Ectodermal cell (in vitro differentiated cells): ENCODE measurements around the gene UBAC2.
"Not testable (repeated sequence)": the region's sequence is repeated elsewhere in the genome, so short reads cannot be mapped to it uniquely, and the experiment has no call there.

Experiments
- H3K27ac ChIP-seq: 2 replicates; pipeline ENCODE4 v1.7.0; 2013; ENCODE audit warnings: mild to moderate bottlenecking, low read depth, low read length; ENCODE audit not compliant: insufficient read depth, poor library complexity, severe bottlenecking
- H3K27me3 ChIP-seq: 2 replicates; pipeline ENCODE4 v1.7.0; 2013; ENCODE audit warnings: mild to moderate bottlenecking, low read length; ENCODE audit not compliant: insufficient read depth, control insufficient read depth, poor library complexity, severe bottlenecking
- H3K36me3 ChIP-seq: one replicate; pipeline ENCODE4 v1.7.0; 2013; ENCODE audit warnings: low read length; ENCODE audit not compliant: control insufficient read depth, insufficient read depth
- H3K4me1 ChIP-seq: one replicate; pipeline ENCODE4 v1.7.0; 2013; ENCODE audit warnings: low read length; ENCODE audit not compliant: control insufficient read depth, insufficient read depth
- H3K4me3 ChIP-seq: 2 replicates; pipeline ENCODE4 v1.7.0; 2013; ENCODE audit warnings: low read depth, low read length, control low read depth; ENCODE audit not compliant: insufficient read depth
- H3K9me3 ChIP-seq: 2 replicates; pipeline ENCODE4 v1.7.0; 2013; ENCODE audit warnings: mild to moderate bottlenecking, low read length, moderate library complexity; ENCODE audit not compliant: control insufficient read depth
- WGBS, 2 experiments: methylation state at CpG; one replicate each; pipeline ENCODE4 v1.1.7; 2013; ENCODE audit warnings: missing lambda C conversion rate in 2 of 2; 5-methylcytosine and 5-hydroxymethylcytosine counted together

The UBAC2 gene

GRCh38 chr13:99230991-99231390, 30.3 kb downstream of the UBAC2 start:
- H3K27ac ChIP-seq, result no peak overlapping the region
- H3K9me3 ChIP-seq, result no peaks in the 10 kb centered on the region
- no peaks in the 10 kb centered on the region for H3K36me3 ChIP-seq
- H3K27me3 ChIP-seq, result no peaks in the 10 kb centered on the region
- H3K4me3 ChIP-seq, result no peak overlapping the region
- H3K4me1 ChIP-seq, result no peaks in the 10 kb centered on the region
- 89 to 91% methylated on average over 3 of the region's 3 CpGs for WGBS, 2 experiments

GRCh38 chr13:99231721-99232120, 31.1 kb downstream of the UBAC2 start:
- WGBS, 2 experiments, result 92 to 94% methylated on average over 1 of the region's 1 CpG
- H3K4me1 ChIP-seq, result no peaks in the 10 kb centered on the region
- H3K27me3 ChIP-seq, result no peaks in the 10 kb centered on the region
- H3K27ac ChIP-seq, result no peak overlapping the region
- no peak overlapping the region for H3K4me3 ChIP-seq
- H3K9me3 ChIP-seq, result no peaks in the 10 kb centered on the region
- no peaks in the 10 kb centered on the region for H3K36me3 ChIP-seq

GRCh38 chr13:99237981-99238662, 37.5 kb downstream of the UBAC2 start:
- Histone ChIP-seq H3K27ac (no peak overlapping the region), H3K36me3 (peaks cover 22% of the 10 kb centered on the region), H3K27me3 (no peaks in the 10 kb centered on the region), H3K9me3 (no peaks in the 10 kb centered on the region), H3K4me1 (no peaks in the 10 kb centered on the region), H3K4me3 (no peak overlapping the region)
- WGBS, 2 experiments, result 92 to 94% methylated on average over 8 of the region's 8 CpGs

- no peaks in the 10 kb centered on the region for H3K9me3 ChIP-seq
- peaks cover 6% of the 10 kb centered on the region for H3K36me3 ChIP-seq
- no peak overlapping the region for H3K27ac ChIP-seq
- no peaks in the 10 kb centered on the region for H3K27me3 ChIP-seq
- H3K4me1 ChIP-seq, result no peaks in the 10 kb centered on the region
- no peak overlapping the region for H3K4me3 ChIP-seq
- WGBS, 2 experiments, result 93 to 95% methylated on average over 1 of the region's 1 CpG
Measured at GRCh38 chr13:99246100-99246499, 45.4 kb downstream of the UBAC2 start.

- not testable (repeated sequence) for H3K9me3 ChIP-seq, H3K27me3 ChIP-seq, H3K4me3 ChIP-seq, H3K36me3 ChIP-seq, H3K4me1 ChIP-seq, H3K27ac ChIP-seq
- 94 to 96% methylated on average over 3 of the region's 3 CpGs for WGBS, 2 experiments
Measured at GRCh38 chr13:99249178-99249577, 48.5 kb downstream of the UBAC2 start.

- H3K4me3 ChIP-seq, H3K9me3 ChIP-seq, H3K36me3 ChIP-seq, H3K27ac ChIP-seq, H3K4me1 ChIP-seq, H3K27me3 ChIP-seq: not testable (repeated sequence)
- 93 to 96% methylated on average over 2 of the region's 2 CpGs for WGBS, 2 experiments
Measured at GRCh38 chr13:99249606-99250005, 49.0 kb downstream of the UBAC2 start.

GRCh38 chr13:99250982-99251825, 50.5 kb downstream of the UBAC2 start:
- Histone ChIP-seq H3K27ac (no peak overlapping the region), H3K36me3 (peaks cover 12% of the 10 kb centered on the region), H3K27me3 (no peaks in the 10 kb centered on the region), H3K9me3 (no peaks in the 10 kb centered on the region), H3K4me1 (no peaks in the 10 kb centered on the region), H3K4me3 (no peak overlapping the region)
- 91 to 93% methylated on average over 5 of the region's 5 CpGs for WGBS, 2 experiments

- Histone ChIP-seq H3K9me3 (no peaks in the 10 kb centered on the region), H3K4me1 (no peaks in the 10 kb centered on the region), H3K27ac (no peak overlapping the region), H3K36me3 (peaks cover 12% of the 10 kb centered on the region), H3K27me3 (no peaks in the 10 kb centered on the region), H3K4me3 (no peak overlapping the region)
- 97 to 98% methylated on average over 4 of the region's 4 CpGs for whole genome bisulfite sequencing, 2 experiments
Measured at GRCh38 chr13:99251921-99252320, 51.3 kb downstream of the UBAC2 start.

GRCh38 chr13:99254830-99255229, 54.2 kb downstream of the UBAC2 start:
- H3K4me3 ChIP-seq, result no peak overlapping the region
- no peaks in the 10 kb centered on the region for H3K9me3 ChIP-seq
- H3K36me3 ChIP-seq, result peaks cover 7% of the 10 kb centered on the region
- WGBS, 2 experiments, result 94 to 96% methylated on average over 14 of the region's 14 CpGs
- H3K27me3 ChIP-seq, result no peaks in the 10 kb centered on the region
- no peak overlapping the region for H3K27ac ChIP-seq
- H3K4me1 ChIP-seq, result no peaks in the 10 kb centered on the region

- WGBS, 2 experiments, result 94 to 95% methylated on average over 10 of the region's 10 CpGs
- Histone ChIP-seq H3K36me3 (peaks cover 7% of the 10 kb centered on the region), H3K4me1 (no peaks in the 10 kb centered on the region), H3K4me3 (no peak overlapping the region), H3K9me3 (no peaks in the 10 kb centered on the region), H3K27me3 (no peaks in the 10 kb centered on the region), H3K27ac (no peak overlapping the region)
Measured at GRCh38 chr13:99255271-99255670, 54.6 kb downstream of the UBAC2 start.
